Keratinocyte (primary cell): ENCODE measurements around the gene PRKCD. TPM values are rescaled to one million over a fixed set of nuclear protein-coding genes. Genes with fewer than 3 reads are reported as not detected.

Source experiments
- DNase-seq: peaks from one replicate; pipeline ENCODE4 v3.0.0-alpha.2; 2011; ENCODE audit warnings: low read depth, missing footprints, low spot score
- FAIRE-seq: peaks from 2 replicates; lab custom pipeline; 2011; peaks lifted over from hg19 to GRCh38; lab: Jason Lieb, UNC
- H2AFZ ChIP-seq: 2 replicates; pipeline ENCODE4 v1.6.0; 2012; ENCODE audit warnings: low read length, control low read depth, inconsistent platforms; ENCODE audit not compliant: control insufficient read depth
- H3K27ac ChIP-seq: 2 replicates; pipeline ENCODE4 v1.5.1; 2011; ENCODE audit warnings: low read length; ENCODE audit not compliant: control insufficient read depth, insufficient read depth
- H3K27me3 ChIP-seq: 3 replicates; pipeline ENCODE4 v1.6.0; 2011; ENCODE audit warnings: low read length; ENCODE audit not compliant: control insufficient read depth, insufficient read depth; ENCODE audit errors: extremely low read depth
- H3K36me3 ChIP-seq, 2 experiments: 2 replicates in 1 of 2; 3 replicates in 1 of 2; pipeline ENCODE4 v1.5.1; 2011; ENCODE audit warnings: low read length in 2 of 2, mild to moderate bottlenecking in 1 of 2; ENCODE audit not compliant: control insufficient read depth in 2 of 2, insufficient read depth in 2 of 2; ENCODE audit errors: extremely low read depth in 1 of 2
- H3K4me1 ChIP-seq: 3 replicates; pipeline ENCODE4 v1.5.1; 2011; ENCODE audit warnings: low read length; ENCODE audit not compliant: control insufficient read depth, insufficient read depth; ENCODE audit errors: extremely low read depth
- H3K4me2 ChIP-seq: 3 replicates; pipeline ENCODE4 v1.6.0; 2011; ENCODE audit warnings: low read depth, low read length; ENCODE audit not compliant: control insufficient read depth, insufficient read depth; ENCODE audit errors: extremely low read depth
- H3K4me3 ChIP-seq, 3 experiments: fragments of 200-600 bp in 1 of 3; sonication (generic) in 1 of 3; 2 replicates in 2 of 3; 3 replicates in 1 of 3; pipeline ENCODE4 v1.5.1; 2011 to 2016; ENCODE audit warnings: low read length in 3 of 3, mild to moderate bottlenecking in 3 of 3, control low read depth in 2 of 3, inconsistent platforms in 1 of 3, low read depth in 1 of 3, mixed read lengths in 1 of 3, mixed run types in 1 of 3, moderate library complexity in 1 of 3; ENCODE audit not compliant: control insufficient read depth in 2 of 3, insufficient read depth in 2 of 3; ENCODE audit errors: extremely low read depth in 1 of 3
- H3K79me2 ChIP-seq: 2 replicates; pipeline ENCODE4 v1.6.0; 2012; ENCODE audit warnings: low read length; ENCODE audit not compliant: control insufficient read depth, insufficient read depth
- H3K9ac ChIP-seq: 3 replicates; pipeline ENCODE4 v1.6.0; 2011; ENCODE audit warnings: low read length; ENCODE audit not compliant: control insufficient read depth, insufficient read depth; ENCODE audit errors: extremely low read depth
- H3K9me1 ChIP-seq: 3 replicates; pipeline ENCODE4 v1.6.0; 2011; ENCODE audit warnings: low read length; ENCODE audit not compliant: control insufficient read depth, insufficient read depth; ENCODE audit errors: extremely low read depth
- H3K9me3 ChIP-seq: 2 replicates; pipeline ENCODE4 v1.5.1; 2012; ENCODE audit warnings: low read depth, low read length; ENCODE audit not compliant: control insufficient read depth
- H4K20me1 ChIP-seq: 3 replicates; pipeline ENCODE4 v1.6.0; 2011; ENCODE audit warnings: low read length; ENCODE audit not compliant: control insufficient read depth, insufficient read depth; ENCODE audit errors: extremely low read depth
- CTCF ChIP-seq, 3 experiments: IDR thresholded peaks in 1 of 3; conservative IDR thresholded peaks in 1 of 3; optimal IDR thresholded peaks in 1 of 3; 2 replicates in 2 of 3; 3 replicates in 1 of 3; pipeline versions ENCODE3 to v1.5.1; 2011; ENCODE audit warnings: low read length in 3 of 3, mild to moderate bottlenecking in 3 of 3, moderate library complexity in 2 of 3, control low read depth in 1 of 3, inconsistent platforms in 1 of 3; ENCODE audit not compliant: insufficient read depth in 2 of 3; ENCODE audit errors: extremely low read depth in 1 of 3
- EZH2 ChIP-seq: IDR thresholded peaks from one replicate; pipeline ENCODE4 v1.6.1; 2012; ENCODE audit warnings: inconsistent platforms, mild to moderate bottlenecking, low read length, moderate library complexity
- dilution Hi-C: fragments of 300-500 bp; cut with MboI; formaldehyde crosslinking; loops from one replicate; pipeline ENCODE4 v1.7.0; 2020; ENCODE audit warnings: low sequenced_read_pairs; ENCODE audit not compliant: extremely low pct_ligation_motif_present
- polyA plus RNA-seq, 5 experiments: library from polyadenylated mRNA; depleted of rRNA in 3 of 5; stranded (reverse) in 3 of 5; stranded (forward) in 1 of 5; unstranded in 1 of 5; fragments of >200 nt; gene quantifications; 1 replicate in 1 of 5; 2 replicates in 3 of 5; 3 replicates in 1 of 5; pipeline versions ENCODE4 v1.2.1 to v1.2.3, GENCODE V29; 2011 to 2012; ENCODE audit warnings: missing spikeins in 2 of 5, low read depth in 1 of 5, low replicate concordance in 1 of 5

Gene PRKCD
- polyA plus RNA-seq, 1 donor (not counting 4 experiments of a cell fraction or from before 2014, with no cell fraction given), result 25.1 TPM

- no peaks in the 10 kb centered on the region for H3K9me3 ChIP-seq
- dilution Hi-C loops, result no loop called here
- H3K36me3 ChIP-seq, result no peaks in the 10 kb centered on the region
- TF ChIP-seq CTCF (optimal IDR thresholded peaks at IDR 0.05 in 1 of 3, IDR thresholded peaks at IDR 0.05 in 1 of 3, conservative IDR thresholded peaks at IDR 0.05 in 1 of 3; ENCODE audit: extremely low read depth in 1 of 3, insufficient read depth in 2 of 3, low read length in 3 of 3) (no peak), EZH2 (no peak)
- no peak overlapping the region for H3K4me2 ChIP-seq
- DNase-seq, result no peak
- H3K9ac ChIP-seq, result no peak overlapping the region
- no peak for FAIRE-seq
- H3K27me3 ChIP-seq, result no peaks in the 10 kb centered on the region
- peaks cover 6% of the 10 kb centered on the region for H4K20me1 ChIP-seq
- H3K79me2 ChIP-seq, result peaks cover 28% of the 10 kb centered on the region
- peaks cover 15% of the 10 kb centered on the region for H3K4me1 ChIP-seq
- peaks cover 2% of the 10 kb centered on the region for H3K9me1 ChIP-seq
- no peak overlapping the region for H2AFZ ChIP-seq
- no peak overlapping the region for H3K4me3 ChIP-seq
- no peak overlapping the region for H3K27ac ChIP-seq
These were observed 6.6 kb downstream of the PRKCD start for GRCh38 chr3:53167418-53168174.

GRCh38 chr3:53168175-53168923 is 7.3 kb downstream of the PRKCD start:
- no peak for DNase-seq
- Histone ChIP-seq H2AFZ (no peak overlapping the region), H3K9me1 (no peaks in the 10 kb centered on the region), H3K4me1 (peaks cover 8% of the 10 kb centered on the region), H3K4me2 (no peak overlapping the region), H3K9ac (no peak overlapping the region), H3K27ac (no peak overlapping the region), H3K36me3 (no peaks in the 10 kb centered on the region), H4K20me1 (peaks cover 6% of the 10 kb centered on the region), H3K27me3 (no peaks in the 10 kb centered on the region), H3K79me2 (peaks cover 20% of the 10 kb centered on the region), H3K4me3 (no peak overlapping the region), H3K9me3 (no peaks in the 10 kb centered on the region)
- no peak for FAIRE-seq
- TF ChIP-seq CTCF (optimal IDR thresholded peaks at IDR 0.05 in 1 of 3, IDR thresholded peaks at IDR 0.05 in 1 of 3, conservative IDR thresholded peaks at IDR 0.05 in 1 of 3; ENCODE audit: extremely low read depth in 1 of 3, insufficient read depth in 2 of 3, low read length in 3 of 3) (no peak), EZH2 (no peak)
- dilution Hi-C loops, result no loop called here
